ENCODE data around the gene RPL32.

GRCh38 chr3:12829886-12830784 is 11.2 kb downstream of the RPL32 start:
- TF ChIP-seq CTCF (IDR thresholded peaks at IDR 0.05) (no peak), POLR2A (IDR thresholded peaks at IDR 0.05) (no peak)
